ENCODE data around the gene AKAP17A.

- no peak for TF ChIP-seq CTCF (IDR thresholded peaks at IDR 0.05 in 2 of 3, conservative IDR thresholded peaks at IDR 0.05 in 1 of 3; ENCODE audit: borderline replicate concordance in 1 of 3, insufficient read depth in 1 of 3, low read depth in 2 of 3, low read length in 2 of 3)
- no peak for TF ChIP-seq POLR2A (IDR thresholded peaks at IDR 0.05; ENCODE audit: borderline replicate concordance, extremely low read depth, insufficient read depth, insufficient read length)
- no peak for TF ChIP-seq POLR2AphosphoS5 (IDR thresholded peaks at IDR 0.05; ENCODE audit: low read depth, low read length)
- no peak for TF ChIP-seq EZH2 (IDR thresholded peaks at IDR 0.05)
These were observed 6.1 kb downstream of the AKAP17A start for GRCh38 chrX:1597345-1598020.
